Choroid plexus epithelial cell (primary cell): ENCODE results near the gene SCYL1.

Experiments
- DNase-seq: peaks from one replicate; pipeline ENCODE4 v3.0.0-alpha.2; 2010; ENCODE audit warnings: low read depth
- H3K4me3 ChIP-seq: 2 replicates; pipeline ENCODE4 v1.5.1; 2011; ENCODE audit warnings: low read depth, mild to moderate bottlenecking, control low read depth, low read length, moderate library complexity
- CTCF ChIP-seq: conservative IDR thresholded peaks from 2 replicates; pipeline ENCODE4 v1.5.1; 2011; ENCODE audit warnings: low read depth, mild to moderate bottlenecking, control low read depth, inconsistent platforms, low read length, moderate library complexity

SCYL1 gene

GRCh38 chr11:65549096-65549495, 24.2 kb downstream of the SCYL1 start:
- H3K4me3 ChIP-seq: no peak overlapping the region
- no peak for DNase-seq
- TF ChIP-seq CTCF: no peak

DNA sequence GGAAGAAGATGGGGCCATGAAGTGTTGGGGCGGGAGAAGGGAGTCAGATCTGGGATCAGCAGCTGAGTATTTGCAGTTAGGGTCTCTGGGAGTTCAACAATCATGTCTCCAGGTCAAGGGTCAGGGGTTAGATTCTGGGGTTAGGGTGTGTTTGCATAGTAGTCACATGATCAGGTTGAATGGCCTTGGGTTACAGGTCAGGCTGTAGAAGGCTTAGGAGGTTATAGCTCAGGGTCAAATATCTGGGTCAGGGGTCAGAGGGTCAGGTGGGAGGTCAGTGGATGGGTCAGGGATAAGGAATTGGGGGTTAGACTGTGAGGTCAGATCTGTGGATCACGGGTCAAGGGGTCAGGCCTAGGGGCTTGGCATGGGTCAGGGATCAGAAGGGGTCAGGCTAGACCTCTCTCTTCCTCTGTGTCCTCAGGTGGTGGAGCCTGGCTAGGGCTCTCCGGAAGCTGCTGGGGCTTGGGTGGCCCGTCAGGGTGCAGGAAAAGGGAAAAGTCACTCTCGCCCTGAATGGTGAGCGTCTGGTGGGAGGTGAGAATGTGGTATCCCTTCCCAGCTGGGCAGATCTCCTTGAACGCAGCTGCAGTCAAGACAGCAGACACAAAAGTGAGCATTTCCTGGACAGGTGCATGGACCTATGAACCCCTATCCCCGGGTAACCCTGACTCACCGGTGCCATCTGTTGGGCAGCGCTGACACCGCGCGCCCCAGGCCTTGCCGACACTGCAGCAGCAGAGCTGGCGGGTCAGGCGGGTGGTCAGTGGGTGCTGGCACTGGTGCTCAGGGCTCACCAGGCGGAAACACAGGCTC, 26.9 kb downstream of the SCYL1 start:
- no peak overlapping the region for H3K4me3 ChIP-seq
- TF ChIP-seq CTCF: peak; percentile 48
- DNase-seq: no peak

DNA sequence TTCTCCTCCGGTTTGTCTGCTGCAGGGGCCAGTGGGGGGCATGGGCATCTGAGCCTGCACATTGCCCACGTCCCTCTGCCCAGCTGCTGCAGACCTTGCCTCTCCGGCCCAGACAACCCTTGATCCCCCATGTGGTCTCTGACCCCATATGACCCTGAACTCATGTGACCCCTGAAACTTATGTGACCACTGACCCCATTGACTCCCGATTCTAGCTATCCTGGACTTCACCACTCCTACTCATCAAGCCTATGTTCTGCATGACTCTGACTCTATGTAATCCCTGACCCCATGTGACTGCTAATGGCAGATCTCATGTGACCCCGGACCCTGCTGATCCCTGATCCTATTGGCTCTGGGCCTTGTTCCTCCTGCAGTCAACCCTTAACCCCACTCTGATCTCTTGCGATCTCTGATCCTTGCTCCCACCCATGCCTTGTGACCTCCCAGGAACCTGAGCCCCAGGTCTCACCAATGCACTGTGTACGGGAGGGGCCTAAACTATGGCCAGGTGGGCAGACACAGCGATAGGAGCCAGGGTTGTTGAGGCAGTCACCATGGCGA, 27.6 kb downstream of the SCYL1 start:
- no peak for TF ChIP-seq CTCF
- no peak overlapping the region for H3K4me3 ChIP-seq
- DNase-seq: no peak

DNA sequence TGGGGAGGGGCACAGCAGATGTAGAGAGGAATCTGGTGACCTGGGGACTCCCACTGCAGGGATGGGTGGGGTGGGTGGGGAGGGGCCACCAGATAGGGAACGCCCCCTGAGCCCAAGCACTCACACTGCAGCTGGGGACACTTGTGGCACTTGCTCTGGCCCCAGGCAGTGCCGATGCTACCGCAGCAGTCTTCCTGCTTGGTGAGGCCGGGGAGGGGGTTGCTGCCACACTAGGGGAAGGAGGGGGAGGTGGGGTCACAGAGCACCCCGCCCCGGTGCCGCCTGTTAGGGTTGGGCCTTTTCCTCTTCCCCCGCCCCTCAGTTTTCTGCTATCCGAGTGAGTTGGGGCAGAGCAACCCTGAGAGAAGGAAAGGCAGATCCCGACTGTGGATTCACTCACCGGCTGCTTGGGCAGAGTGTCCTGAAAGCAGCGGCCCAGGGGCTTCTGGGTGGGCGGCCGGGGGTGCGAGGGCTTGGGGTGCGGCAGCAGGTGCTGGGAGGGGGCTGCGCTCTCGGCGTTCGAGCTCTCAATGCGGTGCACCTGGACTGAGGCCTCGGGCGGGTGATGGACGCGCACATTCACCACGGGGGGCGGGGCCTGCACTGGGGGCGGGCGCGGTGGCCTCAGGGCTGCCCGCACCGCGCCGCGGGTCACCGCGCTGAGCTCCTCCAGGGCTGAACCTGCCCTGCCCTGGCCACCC, 28.6 kb downstream of the SCYL1 start:
- no peak for TF ChIP-seq CTCF
- DNase-seq: no peak
- no peak overlapping the region for H3K4me3 ChIP-seq

GRCh38 chr11:65554057-65554818, 29.4 kb downstream of the SCYL1 start:
- no peak for DNase-seq
- no peak overlapping the region for H3K4me3 ChIP-seq
- no peak for TF ChIP-seq CTCF

DNA sequence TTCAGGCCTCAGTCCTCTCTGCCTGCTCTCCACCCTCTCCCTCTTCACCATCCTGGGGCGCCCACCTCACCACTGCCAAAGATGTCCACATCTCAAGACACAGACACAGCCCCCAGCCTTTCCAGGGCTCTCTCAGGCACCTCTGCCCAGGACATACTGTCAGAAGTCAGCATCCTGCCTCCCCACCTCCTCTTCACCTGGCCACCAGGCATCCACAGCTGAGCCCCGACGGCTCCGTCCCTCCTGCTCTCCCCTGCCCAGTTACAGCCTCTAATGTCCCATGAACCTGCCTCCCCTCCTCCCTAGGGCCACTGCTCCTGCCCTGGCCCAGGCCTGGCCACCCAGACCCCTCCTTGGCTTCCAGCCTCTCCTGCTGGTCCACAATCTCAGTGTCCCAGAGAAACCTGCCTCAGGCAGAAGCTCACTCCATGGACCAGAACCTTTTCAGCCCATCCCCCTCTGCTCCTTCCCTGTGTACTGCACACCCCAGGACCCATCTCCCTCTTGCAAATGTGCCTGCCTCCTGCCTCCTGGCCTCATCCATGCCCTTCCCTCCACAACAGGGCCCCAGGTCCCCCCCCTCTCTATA, 30.1 kb downstream of the SCYL1 start:
- H3K4me3 ChIP-seq: no peak overlapping the region
- no peak for TF ChIP-seq CTCF
- no peak for DNase-seq
